ENCODE measurements around the gene VSIG4. TPM values are rescaled to one million over a fixed set of nuclear protein-coding genes. Genes with fewer than 3 reads are reported as not detected.

Gene VSIG4
- under 0.01 TPM in 1 of 2 replicates, not detected in the other for total RNA-seq

GRCh38 chrX:66039944-66040343 lies at the start of gene VSIG4:
Gene VSIG4, minus strand, starts transcription at chrX:66040080. Its CDS starts 82 bp downstream, at chrX:66039998.

Other genes with a start within 250 kb of the VSIG4 start
- 4.7 and 10.3 TPM in 2 replicates for gene HEPH, start 124.2 kb upstream of the VSIG4 start, total RNA-seq

Data from subcutaneous preadipocyte (primary cell).